SK-N-DZ (cell line): ENCODE data around the gene BAMBI. TPM values are rescaled to one million over a fixed set of nuclear protein-coding genes. Genes with fewer than 3 reads are reported as not detected.
A peak's percentile ranks its signal among the peaks of the same experiment; 100 is the strongest.
"Not testable (repeated sequence)": the region's sequence is repeated elsewhere in the genome, so short reads cannot be mapped to it uniquely, and the experiment has no call there.

ENCODE experiments used
- DNase-seq: peaks from one replicate; pipeline ENCODE4 v3.0.0-alpha.2; 2015; ENCODE audit warnings: low spot score
- polyA plus RNA-seq, 2 experiments: library from polyadenylated mRNA; depleted of rRNA; stranded (reverse); fragments of >200 nt; gene quantifications; 2 replicates each; pipeline ENCODE4 v1.2.3, GENCODE V29; 2014

Gene BAMBI
- polyA plus RNA-seq (2014; cell fraction: cytosol; rRNA removed): 21.9 and 23.1 TPM in 2 replicates
- polyA plus RNA-seq (2014; cell fraction: nucleus; rRNA removed): 27.5 and 29.4 TPM in 2 replicates

GRCh38 chr10:28676968-28677887 is at the start of gene BAMBI:
Gene BAMBI (plus strand): TSS chr10:28677521. CDS start chr10:28677898, 377 bp downstream.
- DNase-seq: peak; percentile 86

DNA sequence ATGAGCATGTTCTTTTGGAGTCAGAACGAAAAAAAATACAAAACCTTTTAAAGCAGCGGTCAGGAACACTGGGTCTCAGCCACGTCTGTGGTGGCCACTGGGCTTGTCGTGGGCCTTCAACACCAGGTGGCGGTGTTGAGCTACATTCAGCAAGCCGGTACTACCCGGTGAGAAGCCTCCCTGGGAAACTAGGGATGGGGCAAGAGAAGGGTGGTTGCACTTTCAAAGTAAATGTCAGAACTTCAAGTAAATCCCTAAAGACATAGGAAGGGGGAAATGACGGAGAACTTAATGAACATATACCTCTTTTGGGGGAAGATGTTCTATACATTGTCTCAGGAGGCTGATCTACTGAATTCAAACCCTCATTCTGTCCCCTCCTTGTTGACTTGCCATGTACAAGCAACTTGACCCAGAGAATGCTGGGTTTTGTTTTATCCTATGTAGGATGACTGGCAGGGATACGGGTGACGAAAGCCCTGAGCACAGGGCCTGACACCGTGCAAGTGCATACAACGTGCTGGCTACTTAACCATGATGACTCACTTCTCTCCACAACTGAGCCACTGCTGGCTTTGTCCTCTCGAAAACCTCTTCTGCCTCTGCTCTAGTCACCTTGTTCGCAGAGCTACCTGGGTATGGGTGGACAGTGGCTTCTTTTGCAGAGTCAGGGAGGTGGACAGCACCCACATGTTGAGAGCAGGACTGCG is 49.0 kb upstream of the BAMBI start:
- DNase-seq: peak; percentile 70

- no peak for DNase-seq
Measured at GRCh38 chr10:28631896-28632583, 45.3 kb upstream of the BAMBI start.

GRCh38 chr10:28632584-28632945 is 44.8 kb upstream of the BAMBI start:
- no peak for DNase-seq

DNA sequence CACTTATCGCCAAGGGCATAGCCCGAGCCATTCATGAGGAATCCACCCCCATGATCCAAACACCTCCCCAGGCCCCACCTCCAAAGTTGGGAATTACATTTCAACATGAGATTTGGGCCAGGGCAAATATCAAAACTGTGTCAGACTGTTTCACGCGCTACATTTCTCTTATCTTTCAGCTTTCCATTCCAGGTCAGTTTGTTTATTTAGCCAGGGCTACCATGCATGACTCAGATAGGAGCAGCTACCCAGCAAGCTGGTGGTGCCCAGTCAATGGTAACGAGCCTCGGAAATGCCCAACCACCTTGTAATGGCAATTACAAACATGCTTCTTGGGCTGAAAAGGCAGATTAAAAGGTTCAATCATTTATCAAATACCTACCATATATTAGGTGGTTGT is 43.6 kb upstream of the BAMBI start:
- no peak for DNase-seq

- DNase-seq: no peak
Measured at GRCh38 chr10:28637346-28637745, 40.0 kb upstream of the BAMBI start.

GRCh38 chr10:28638392-28638791 is 38.9 kb upstream of the BAMBI start:
- DNase-seq: no peak

- no peak for DNase-seq
Measured at GRCh38 chr10:28640551-28640950, 36.8 kb upstream of the BAMBI start.

DNA sequence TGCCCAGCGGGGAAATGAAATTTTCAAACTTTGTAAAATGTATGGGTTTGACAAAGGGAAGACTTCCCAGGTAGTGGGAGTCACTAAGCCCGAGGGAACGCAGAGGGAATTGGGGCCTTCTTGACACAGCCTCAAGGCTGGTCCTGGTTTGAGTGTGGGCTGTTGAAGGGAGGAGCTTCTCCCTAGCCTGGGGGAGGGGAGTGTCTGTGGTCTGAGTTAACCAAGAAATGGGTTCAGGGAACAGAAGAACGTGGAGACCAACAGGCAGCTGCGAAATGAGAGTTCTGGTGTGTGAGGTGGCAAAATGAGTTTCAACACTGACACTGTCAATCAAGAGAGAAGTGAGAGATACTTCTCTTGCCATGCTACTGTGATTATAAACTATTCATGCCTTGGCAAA is 32.7 kb upstream of the BAMBI start:
- no peak for DNase-seq

DNA sequence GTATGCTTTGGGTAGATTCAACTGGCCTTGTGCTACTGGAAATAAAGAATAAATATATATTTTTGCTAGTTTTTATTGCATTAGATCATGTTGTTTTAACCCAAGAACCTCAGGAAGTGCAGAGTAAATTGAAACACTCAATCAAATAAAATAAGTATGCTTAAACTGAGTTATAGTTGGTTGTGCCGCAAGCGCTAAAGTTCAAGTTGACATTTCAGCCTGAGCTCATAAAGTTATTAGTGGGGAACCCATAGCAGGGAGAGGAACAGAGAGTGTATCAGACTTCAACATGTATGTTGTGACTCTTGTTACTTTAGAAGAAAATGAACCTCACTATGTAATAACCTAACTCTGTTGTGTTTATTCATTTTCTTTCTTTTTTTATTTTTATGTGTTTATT is 25.2 kb upstream of the BAMBI start:
- DNase-seq: no peak

GRCh38 chr10:28652703-28653102 is 24.6 kb upstream of the BAMBI start:
- DNase-seq: no peak

DNA sequence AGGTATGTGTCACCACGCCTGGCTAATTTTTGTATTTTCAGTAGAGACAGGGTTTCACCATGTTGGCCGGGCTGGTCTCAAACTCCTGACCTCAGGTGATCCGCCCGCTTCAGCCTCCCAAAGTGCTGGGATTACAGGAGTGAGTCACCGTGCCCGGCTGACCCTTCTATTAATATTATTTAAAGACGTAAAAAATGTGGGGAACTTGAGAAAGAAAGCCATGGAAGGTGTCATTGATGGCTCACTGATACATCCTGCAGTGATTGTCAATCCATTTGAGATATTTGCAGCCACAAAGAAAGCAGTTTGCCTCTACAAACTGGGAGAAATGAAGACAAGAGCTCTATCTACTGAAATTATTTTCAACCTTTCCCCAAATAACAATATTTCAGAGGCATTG is 18.5 kb upstream of the BAMBI start:
- not testable (repeated sequence) for DNase-seq

DNA sequence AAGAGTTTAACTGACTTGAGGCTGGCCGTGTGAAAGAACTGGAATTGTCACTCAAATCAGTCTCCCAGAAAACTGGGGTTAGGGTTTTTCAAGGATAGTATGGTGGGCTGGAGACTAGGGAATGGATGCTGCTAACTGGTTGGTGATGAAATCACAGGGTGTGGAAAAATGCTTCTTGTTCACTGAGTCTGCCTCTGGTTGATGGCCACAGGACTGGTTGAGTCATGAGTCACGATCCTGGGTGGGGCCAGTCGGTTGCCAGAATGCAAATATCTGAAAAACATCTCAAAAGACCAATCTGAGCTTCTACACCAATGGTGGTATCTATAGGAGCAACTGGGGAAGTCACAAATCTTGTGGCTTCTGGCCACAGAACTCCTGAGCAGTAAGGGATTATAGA is 16.3 kb upstream of the BAMBI start:
- DNase-seq: no peak

DNA sequence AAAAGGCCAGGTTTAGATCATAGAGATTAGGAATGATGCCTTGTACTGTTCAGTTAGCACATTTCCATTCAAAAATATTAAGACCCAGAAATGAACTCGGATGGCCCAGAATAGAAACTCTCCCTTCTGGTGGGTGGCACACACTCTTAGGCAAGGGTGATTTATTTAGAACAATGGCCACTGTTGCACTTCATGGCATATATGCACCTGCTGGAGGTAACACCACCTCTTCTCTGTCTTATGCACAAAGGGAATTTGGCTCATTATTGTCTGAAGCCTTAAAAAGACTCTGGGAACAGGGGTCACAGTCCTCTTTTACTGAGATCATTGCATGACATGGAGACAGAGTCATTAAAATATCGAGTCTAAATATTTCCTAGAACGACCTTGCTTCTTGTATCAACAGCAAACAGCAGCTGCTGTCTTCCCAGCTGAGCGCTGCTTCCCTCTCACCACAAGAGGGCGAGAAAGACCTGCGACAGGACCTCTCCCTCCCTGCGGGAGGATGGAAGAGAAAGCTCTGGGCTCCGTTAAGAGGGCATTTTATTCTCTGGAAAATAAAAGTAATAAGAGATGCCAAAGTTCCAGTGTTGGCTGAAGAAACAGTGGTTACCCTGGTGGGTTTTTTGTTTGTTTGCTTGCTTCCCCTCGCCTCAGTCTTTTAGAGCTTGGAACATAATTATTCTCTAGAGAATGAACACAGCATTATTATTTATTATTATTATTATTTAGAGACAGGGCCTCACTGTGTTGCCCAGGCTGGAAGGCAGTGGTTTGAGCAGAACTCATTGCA is 13.5 kb upstream of the BAMBI start:
- DNase-seq: peak; percentile 74

GRCh38 chr10:28664369-28664740 is 13.0 kb upstream of the BAMBI start:
- no peak for DNase-seq

DNA sequence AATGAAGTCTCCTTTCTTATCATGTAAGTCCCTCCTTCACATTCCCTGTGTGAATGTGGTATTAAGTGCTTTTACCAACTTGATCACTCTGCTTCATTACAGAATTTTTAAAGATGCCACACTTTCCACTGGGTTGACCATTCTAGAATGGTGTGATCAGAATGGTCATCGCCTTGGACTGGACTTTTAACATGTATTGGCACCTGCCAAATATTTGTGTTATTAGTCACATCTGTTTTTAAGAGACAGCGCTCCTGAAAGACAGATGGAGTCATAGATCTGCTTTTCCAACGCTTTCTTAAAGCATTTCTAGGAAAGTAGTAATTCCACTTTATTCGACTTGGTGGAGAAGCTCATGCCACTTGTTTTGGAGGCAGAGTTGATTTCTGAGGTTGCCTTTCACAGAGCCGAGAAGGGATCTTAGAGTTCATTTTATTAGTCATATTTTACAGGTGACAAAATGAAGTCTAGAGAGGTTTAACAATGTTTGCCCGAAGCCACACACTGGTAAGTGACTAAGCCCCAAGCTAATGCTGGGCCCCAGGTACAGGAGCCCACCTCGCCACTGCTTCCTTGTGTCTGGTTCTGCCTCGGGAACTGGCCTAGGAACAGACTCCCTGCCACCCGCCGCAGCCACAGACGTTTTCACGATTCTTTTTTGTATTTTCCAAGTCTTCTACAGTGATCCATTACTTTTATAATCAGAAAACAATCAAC is 10.4 kb upstream of the BAMBI start:
- DNase-seq: no peak

DNA sequence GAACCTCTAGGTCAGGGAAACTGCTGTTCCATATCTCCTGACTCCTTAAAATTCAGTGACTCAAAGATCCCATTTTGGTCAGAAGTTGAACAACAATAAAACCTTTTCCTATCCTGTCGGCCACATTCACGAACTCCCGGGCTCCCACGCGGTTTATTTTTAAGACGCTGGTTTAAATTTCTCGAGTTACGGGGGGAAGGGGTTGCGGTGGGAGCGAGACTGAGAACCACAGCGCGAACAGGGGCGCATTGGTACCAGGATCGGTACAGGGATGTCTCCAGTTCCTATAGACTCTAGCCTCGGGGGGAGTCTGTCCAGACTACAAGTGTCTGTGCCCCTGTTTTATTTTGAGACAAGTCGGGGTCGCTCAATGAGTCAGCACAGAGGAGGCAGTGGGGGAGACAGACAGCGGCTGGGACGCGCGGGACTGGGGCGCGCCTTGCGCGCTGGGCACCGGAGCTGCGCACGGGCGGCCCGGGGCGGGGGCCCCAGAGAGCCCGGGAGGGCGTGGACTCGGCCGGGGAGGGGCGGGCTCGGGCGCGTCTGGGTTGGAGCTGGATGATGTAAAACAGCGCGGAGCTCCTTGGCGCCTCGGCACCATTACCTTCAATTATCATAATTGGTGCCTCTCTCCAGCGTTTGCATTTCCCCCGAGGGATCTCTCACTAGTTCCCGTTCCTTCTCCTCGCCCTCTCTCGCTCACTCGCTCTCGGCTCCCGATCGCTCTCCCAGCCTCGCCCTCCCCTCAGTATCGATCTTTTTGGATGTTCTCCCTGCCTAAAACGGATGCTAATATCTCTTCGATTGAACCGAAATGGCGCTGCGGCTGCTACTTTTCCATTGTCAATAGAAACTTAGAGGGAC is 8.7 kb upstream of the BAMBI start:
- peak; percentile 56 for DNase-seq

DNA sequence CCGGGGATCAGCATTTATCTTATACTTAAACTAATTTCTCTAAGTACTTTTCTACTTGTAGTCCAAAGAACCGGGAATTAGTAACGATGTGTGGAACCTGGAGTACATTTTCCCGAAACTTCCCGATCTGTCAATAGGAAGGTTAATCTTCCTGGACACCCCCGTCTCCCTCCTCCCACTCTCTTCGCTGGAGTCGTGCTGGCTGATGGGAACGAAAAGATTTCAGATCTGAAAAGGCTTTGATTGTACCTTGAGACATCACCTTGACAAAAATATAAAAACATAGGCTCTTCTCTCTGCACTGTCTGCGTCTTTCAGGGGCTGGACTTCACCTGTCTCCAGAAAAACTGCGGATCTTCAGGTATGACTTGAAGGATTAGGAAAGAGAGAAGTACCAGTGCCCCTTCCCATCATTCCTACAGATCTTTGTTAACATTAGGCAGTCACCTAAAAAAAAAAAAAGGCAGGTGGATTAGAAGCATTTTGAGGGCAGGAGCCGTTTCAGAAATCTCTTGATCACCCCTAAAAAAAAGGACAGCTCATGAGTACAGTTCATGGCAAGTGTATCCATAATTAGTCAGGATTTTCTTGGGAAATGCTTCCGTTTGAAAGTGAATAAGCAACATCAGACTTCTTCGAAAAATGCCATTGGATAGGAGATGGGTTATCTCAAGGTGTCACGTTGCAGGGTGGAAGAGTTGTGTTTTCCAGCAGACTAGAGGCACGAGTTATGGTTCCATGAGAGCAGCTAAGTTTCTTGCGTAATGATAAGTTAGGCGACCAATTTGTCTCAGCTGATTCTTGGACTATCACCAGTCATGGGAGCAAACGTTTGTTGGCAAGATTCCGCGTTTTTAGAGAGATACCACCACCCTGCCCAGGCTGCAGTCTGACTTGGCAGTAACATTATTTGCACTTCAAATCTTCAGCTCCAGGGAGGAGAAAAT is 7.8 kb upstream of the BAMBI start:
- DNase-seq: no peak

DNA sequence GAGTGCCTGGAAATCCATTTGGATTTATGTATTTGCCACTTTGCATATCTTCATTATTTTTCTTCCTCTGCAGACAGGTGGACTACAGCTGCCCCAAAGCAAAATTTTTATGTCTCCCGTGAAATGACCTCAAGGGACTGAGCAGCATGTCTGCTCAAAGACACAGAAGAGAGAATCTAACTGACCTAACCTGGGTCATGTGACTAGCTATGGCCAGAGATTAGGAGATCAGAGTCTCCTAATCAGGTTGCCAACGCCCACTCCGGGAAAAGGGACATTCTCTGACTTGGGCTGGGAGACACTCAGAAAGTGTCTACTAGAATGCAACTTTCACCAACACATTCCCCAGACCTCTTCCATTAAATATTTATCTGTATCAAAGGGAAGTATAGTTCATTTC is 2.5 kb upstream of the BAMBI start:
- no peak for DNase-seq
